HG03469 (cell line): Measurements from ENCODE around the gene CTNNA3.
"Not testable (repeated sequence)": the region's sequence is repeated elsewhere in the genome, so short reads cannot be mapped to it uniquely, and the experiment has no call there.

Source experiments
- ATAC-seq: cut with Tn5 transposase; IDR thresholded peaks from one replicate; pipeline ENCODE4 v1.9.1; 2021; ENCODE audit warnings: mild to moderate bottlenecking, moderate library complexity, moderate number of reproducible peaks; ENCODE audit not compliant: unreplicated experiment

Gene CTNNA3

GRCh38 chr10:66349726-66350125 is 1346.3 kb downstream of the CTNNA3 start:
- ATAC-seq = no peak

DNA sequence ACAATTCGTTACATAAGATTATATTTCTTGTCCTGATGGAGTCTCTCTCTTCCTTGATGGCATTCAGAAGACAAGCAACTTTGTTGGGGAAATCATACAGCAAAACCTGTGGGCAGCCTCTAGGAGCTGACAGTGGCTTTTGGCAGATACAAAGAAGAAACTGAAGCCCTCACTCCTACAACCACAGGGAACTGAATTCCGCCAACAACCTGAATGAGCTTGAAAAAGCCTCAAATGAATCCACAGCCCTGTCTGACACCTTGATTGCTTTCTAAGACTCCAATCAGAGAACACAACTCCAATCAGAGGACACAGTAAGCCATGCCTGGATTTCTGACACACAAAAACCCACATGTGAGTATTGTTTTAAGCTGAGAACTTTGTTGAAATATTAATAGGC is 1346.9 kb downstream of the CTNNA3 start:
- no peak for ATAC-seq

DNA sequence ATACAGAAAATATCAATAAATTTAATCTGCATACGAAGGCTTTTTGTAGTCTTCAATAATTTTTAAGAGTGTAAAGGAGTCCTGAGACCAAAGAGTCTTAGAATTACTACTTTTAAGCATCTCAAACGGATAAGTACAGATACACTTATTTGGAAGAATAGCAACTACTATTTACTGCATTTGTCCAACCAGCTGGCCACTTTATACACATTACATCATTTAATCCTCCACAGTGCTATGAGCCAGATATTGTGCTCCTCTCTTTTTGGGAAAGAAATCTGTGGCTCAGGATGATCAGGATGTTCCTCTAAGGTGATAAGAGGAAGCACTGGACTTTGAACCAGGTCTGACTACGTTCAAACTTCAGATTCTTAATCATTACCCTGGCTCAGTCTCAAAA is 1358.8 kb downstream of the CTNNA3 start:
- no peak for ATAC-seq

- ATAC-seq = no peak
Observed at GRCh38 chr10:66336791-66337190, 1359.2 kb downstream of the CTNNA3 start.

DNA sequence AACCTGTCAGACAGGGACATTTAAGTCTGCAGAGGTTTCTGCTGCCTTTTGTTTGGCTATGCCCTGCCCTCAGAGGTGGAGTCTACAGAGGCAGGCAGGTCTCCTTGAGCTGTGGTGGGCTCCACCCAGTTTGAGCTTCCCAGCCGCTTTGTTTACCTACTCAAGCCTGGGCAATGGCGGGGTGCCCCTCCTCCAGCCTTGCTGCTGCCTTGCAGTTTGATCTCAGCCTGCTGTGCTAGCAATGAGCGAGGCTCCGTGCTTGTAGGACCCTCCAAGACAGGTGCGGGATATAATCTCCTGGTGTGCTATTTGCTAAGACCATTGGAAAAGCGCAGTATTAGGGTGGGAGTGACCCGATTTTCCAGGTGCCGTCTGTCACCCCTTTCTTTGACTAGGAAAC is 1360.2 kb downstream of the CTNNA3 start:
- not testable (repeated sequence) for ATAC-seq

GRCh38 chr10:66329147-66329546 is 1366.8 kb downstream of the CTNNA3 start:
- no peak for ATAC-seq

GRCh38 chr10:66326876-66327275 is 1369.1 kb downstream of the CTNNA3 start:
- ATAC-seq = no peak

DNA sequence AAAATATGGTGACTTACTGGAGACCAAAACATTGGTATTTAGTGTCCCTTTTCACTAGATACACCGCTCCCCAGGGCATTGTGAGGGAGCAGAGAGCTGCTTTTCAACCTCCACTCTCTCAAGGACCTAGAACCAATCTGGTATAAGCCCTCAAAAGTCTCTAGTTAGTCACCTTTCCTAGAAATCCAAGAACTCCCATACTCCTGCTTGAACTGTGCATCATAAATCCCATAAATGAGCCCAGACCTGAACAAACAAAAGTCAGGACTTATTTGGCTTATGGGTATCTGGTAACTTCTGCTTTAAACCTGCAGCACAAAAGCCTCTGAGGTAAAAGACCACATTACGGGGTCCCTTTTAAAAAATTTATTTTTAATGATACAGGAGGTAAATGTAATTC is 1373.2 kb downstream of the CTNNA3 start:
- no peak for ATAC-seq

GRCh38 chr10:66321723-66322665 is 1374.0 kb downstream of the CTNNA3 start:
- ATAC-seq = no peak

- no peak for ATAC-seq
Observed at GRCh38 chr10:66318761-66319160, 1377.2 kb downstream of the CTNNA3 start.

GRCh38 chr10:66307826-66308225 is 1388.2 kb downstream of the CTNNA3 start:
- ATAC-seq = no peak

- ATAC-seq = no peak
Observed at GRCh38 chr10:66301078-66301477, 1394.9 kb downstream of the CTNNA3 start.

- ATAC-seq = no peak
Observed at GRCh38 chr10:66295602-66296001, 1400.4 kb downstream of the CTNNA3 start.

DNA sequence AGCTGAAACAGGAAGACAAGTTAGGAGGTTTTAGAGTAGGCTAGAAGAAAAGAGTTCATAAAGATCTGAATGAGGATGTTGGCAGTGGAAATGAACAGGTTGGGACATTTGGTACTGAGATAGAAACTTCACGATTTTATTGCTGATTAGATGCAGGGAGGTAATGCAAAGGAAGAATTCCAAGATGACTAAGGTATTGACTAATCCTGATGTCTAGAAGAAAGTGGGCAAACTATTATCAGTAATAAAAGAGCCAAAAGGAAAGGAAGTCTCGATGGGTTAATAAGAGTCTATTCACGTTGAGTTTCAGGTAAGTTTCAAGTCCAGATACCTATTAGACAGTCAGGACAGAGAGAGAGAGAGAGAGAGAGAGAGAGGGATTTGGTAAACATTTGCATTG is 1401.5 kb downstream of the CTNNA3 start:
- no peak for ATAC-seq

- no peak for ATAC-seq
Observed at GRCh38 chr10:66292922-66293321, 1403.1 kb downstream of the CTNNA3 start.

DNA sequence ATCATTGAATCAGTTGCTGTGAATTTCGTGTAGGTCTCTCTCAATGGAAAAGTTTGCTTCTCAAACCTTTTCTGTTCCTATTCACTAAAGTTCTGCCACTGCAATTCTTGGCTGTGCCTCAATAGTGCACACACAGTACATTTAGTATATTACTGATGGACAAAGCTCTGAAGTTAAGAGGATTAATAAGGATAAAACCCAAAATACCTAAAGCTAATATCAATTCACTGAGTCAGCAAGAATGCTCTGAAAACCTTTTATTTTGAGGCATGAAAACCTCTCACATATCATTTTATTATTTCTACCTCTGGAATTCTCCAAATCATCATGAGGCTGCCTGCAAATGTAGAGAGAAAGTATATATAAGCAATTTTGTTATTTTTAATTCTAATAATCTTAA is 1403.5 kb downstream of the CTNNA3 start:
- no peak for ATAC-seq

- ATAC-seq = no peak
Observed at GRCh38 chr10:66291133-66291532, 1404.9 kb downstream of the CTNNA3 start.

DNA sequence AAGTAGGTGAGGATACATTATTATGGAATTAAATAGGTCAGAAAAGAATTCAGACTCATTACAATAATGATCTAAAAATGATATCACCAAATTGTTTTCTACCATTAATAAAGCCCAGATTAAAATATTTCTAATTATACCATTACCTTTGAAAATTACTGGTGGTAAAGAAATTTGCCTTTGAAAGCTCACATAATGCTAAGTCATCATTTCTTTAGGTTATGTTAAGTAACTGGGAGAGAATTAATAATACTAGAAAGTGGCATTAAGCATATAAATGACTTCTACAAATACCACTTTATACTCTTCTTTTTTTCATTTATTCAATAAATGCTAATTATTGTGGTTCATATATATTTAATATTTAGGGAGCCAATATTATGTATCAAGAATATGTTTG is 1411.4 kb downstream of the CTNNA3 start:
- ATAC-seq = no peak

DNA sequence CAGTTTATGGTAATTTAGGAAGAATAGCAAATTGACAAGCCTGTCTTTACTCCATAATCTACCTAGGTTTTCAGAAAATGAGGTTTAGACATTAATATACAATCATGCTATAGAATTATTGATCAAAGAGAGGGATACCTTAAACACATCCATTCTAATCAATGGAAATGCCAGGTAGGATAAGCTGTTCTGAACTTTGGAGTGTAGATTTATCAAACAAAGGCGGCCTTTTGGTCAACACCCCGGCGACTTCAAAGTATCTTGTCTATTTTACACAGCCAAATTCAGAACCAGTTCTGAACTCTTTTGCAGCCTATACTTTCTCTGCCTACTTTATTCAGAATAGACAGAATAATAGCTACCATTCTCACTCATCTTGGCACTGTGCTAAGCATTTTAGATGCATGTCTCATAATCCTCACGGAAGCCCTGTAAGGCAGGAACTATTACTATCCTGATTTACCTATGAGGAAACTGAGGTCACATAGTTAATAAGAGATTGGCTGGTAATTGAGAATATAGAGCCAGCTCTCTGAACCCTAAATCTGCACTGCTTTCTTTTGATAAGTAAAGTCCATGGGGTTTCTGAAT is 1412.0 kb downstream of the CTNNA3 start:
- no peak for ATAC-seq

- no peak for ATAC-seq
Observed at GRCh38 chr10:66283064-66283463, 1412.9 kb downstream of the CTNNA3 start.

DNA sequence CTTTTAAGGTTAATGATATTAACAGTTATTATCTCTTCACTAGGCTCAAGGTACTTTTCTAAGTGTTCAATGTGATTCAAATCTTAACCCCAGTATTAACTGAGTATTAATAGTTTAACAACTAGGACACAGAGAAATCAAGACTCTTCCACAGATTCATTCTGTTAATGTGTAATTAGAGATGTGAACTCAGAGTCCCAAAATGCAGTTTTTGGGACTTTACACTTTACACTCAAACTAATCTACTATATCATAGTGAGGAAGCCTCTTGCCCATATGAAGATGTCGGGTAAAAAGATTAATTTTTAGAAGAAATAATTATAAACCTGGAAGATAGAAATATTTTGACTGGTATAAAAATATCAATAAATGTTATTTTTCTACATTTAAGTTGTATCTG is 1414.7 kb downstream of the CTNNA3 start:
- no peak for ATAC-seq

- no peak for ATAC-seq
Observed at GRCh38 chr10:66277481-66277880, 1418.5 kb downstream of the CTNNA3 start.
